Activated naive CD4-positive, alpha-beta T cell treated with anti-CD3 and anti-CD28 coated beads, Interleukin-2, amount 50 U/mL, for 16 hours (primary cell): ENCODE data around the gene COG2.
"Not testable (repeated sequence)": the region's sequence is repeated elsewhere in the genome, so short reads cannot be mapped to it uniquely, and the experiment has no call there.

Experiments
- DNase-seq: peaks from one replicate; pipeline ENCODE4 v3.0.0-alpha.2; 2020

The COG2 gene

DNA sequence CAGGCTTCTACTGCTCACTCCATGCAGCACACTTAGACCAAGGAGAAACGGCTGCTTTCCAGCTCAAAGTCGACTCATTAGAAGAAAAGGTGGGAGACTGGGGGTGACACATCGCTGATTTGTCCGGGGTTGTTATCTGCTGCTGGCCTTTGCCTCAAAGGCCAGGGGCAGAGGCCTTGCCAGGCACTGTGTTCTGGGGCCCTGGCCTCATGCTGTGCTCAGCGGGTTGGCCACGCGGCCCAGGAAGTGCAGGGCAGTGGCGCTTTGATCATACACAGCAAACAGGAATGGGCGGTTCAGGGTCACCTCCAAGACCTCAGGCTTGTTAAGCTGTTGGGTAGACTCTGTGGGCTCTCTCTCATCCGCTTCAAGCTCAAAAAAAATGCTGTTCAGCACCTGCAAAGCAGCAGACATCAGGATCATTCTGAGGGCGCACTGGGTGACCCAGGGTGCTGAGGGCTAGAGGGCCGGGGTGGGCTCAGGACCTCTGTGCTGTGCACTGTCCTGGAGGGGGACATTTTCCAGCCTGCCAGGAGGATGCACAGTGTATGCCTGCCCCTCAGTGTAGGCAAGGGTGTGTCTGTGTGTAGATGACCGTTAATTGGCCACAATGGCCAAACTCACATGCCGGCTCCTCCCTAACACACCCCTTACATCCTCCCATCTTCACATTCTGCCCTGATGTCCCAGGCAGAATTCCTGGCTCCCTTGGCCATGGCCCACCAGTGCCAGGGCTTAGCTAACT is 60.8 kb downstream of the COG2 start:
- no peak for DNase-seq

DNA sequence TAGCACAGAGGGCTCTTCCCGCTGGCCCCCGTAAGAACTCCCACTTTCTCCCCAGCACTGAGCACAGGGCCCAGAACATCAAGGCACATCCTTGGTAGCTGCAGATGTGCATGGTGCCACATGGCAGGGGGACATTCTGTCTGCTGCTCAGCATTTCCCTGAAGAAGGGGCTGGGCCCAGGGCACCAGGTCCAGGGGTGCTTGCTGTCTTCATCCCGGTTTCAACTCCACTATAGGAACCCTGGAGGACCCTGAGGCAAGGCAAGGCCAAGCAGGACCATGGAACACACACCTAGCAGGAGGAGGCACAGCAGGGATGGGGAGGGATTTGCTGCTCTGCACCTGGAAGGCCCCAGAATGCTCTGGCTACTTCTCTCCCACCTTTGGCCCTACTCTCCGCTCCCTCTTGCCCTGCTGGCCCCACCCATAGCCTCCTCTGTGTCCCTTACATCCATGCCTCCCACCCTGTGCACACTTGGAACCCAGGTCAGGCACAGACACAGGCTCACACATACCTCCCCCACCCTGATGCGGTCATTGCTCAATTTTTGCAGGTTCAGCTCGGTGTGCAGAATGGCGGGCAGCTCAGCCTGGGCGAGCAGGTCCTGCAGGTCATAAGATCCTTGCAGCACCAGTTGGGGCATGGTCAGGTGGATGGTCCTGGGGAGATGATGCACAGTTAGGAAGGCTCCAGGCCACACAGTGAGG is 61.6 kb downstream of the COG2 start:
- no peak for DNase-seq

DNA sequence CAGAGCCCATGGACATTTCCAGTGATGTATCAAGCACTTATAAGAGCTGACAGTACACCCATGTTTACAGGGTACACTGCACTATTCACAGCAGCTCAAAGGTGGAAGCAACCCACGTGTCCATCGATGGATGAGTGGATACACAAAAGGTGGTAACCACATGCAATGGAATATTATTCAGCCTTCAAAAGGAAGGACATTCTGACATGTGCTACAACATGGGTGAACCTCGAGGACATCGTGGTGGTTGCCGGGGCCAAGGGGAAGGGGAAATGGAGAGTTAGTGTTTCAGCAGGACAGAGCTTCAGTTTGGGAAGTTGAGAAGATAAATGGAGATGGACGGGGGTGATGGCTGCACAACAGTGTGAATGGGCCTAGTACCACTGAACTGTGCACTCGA is 62.5 kb downstream of the COG2 start:
- no peak for DNase-seq

DNA sequence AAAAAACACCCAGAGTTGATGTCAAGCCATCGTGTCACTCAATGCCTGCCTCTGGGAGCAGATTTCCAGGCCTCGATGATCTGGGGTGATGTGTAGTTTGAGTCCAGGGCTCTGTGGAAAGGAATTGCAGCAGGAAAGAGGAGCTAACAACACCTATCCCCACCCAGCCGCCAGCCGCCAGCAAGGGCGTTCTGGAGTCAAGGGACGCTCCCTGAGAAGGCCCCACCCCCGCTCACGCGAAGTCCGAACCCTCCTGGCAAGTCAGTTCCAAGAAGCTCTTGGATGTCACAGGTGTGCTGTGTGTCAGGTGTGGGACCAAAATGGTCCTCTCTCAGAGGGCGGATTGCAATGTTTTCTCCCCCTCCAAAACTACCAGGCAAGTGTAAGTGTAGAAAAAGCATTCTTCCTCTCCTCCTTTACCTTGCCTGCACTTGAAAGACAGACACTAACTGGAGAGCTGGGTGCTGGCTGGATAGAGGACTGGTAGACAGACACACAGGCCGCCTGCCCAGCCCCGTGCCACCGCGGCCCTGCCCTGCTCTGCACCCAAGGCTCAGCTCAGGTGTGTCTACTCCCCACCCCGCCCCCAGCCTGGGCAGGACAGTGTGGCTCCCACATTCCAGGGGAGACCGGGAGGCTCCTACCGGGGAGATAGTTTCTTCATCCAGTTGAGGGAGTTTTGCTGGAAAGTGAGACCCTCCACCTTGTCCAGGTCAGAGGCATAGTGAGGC is 63.2 kb downstream of the COG2 start:
- DNase-seq = no peak

DNA sequence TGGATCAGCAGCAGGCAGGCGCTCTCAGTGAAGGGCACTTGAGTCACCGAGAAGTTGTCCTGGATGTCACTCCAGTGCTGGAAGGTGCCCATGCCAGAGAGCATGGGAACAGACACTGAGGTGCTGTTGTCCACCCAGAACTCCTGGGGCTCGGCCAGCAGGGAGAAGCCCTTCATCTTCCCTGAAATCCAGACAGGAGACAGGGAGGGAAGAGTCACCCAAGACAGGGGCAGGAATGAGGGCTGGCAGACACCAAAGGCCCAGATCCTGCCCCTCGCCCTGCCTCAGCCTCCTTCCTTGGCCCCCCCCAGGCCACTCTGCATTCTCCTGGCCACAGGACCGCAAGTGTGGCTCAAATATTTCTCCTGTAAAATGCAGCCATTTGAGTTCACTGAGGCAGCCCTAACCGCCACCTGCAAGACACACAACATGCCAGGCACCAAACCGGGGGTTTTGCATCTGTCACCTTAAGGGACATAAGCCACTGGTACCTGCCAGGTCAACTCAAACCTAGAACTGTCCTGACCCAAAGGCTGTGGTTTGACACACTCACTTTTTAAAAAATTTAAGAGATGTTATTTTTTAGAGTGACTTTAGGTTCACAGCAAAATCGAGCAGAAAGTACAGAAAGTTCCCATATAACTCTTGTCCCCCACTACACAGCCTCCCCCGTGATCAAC is 63.9 kb downstream of the COG2 start:
- DNase-seq = no peak

DNA sequence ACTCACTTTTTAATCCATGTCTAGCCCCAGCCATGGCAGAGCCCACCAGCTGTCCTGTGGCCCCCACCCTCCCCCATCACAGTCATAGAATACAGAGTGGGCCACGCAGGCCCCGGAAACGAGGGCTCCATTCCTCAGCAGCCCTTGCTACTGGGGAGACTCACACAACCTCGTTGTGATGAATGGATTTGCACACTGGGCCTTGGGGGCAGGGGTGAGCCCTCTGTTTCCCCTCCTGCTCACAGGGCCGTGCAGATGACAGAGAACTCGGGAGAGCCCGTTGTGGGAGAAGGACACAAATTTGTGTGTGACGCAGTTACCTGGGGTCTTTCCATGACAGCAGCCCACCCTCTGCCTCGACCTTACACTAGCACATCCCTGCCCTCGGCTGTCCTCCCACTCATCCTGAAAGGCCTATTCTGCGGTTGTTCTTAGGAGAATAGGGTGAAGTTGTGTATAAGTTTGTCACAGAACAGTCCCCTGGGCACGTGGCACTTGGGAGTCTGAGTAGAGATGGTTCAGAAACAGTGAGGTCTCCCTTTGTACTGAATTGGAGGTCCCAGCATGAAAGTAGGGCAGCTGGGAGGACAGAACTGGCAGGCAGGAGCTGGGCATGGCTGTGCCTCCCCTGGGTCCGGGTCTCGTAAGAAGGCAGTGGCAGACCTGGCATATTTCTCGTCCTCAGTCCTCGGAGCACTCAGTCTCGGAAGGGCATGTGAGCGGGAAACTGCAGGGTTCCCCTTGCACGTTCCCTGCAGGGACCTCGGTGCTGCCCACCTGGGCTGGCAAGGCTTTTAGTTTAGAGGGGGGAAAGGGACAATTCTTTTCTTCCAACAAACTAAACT is 64.8 kb downstream of the COG2 start:
- DNase-seq = no peak

DNA sequence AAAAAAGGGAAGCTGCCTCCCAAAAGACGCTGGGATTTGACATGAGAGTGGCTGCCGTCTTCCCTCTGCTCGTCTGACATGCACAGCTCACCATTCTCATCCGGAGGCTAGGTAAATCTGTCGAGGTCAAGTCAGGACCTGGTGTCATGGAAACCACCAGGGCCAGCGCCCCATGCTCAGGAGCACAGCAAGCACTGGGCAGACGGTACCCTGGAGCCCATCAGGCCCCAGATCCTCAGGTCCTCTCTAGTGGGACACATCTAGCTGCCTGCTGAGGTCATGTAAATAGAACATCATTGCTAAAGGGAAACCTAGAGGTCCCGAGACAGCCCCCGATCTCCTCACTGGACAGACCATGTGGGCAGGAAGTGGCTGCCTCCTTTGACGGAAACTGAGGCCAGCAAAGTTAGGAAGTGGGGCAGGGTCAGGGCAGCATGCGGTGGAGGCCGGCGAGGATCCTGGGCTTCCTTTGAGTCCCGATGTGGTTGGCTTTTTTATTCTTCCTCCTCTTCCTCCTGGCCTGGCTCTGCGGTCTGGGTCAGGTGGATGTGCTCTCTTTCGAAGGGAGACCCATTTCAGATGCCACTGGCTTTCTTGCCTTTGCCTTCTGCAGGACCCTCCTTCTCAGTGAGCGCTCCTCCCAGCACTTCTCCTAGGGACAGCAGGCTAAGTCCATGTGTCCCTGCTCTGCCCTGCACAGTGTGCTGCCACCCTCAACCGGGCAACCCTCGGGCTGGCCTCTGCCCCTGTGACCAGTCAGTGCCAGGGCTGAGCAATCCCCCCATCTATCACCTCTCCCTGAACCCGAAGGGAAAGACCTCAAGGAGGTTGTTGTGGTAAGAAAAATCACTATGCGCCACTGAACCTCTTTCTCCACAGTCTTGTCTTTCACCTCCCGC is 65.7 kb downstream of the COG2 start:
- DNase-seq = no peak

DNA sequence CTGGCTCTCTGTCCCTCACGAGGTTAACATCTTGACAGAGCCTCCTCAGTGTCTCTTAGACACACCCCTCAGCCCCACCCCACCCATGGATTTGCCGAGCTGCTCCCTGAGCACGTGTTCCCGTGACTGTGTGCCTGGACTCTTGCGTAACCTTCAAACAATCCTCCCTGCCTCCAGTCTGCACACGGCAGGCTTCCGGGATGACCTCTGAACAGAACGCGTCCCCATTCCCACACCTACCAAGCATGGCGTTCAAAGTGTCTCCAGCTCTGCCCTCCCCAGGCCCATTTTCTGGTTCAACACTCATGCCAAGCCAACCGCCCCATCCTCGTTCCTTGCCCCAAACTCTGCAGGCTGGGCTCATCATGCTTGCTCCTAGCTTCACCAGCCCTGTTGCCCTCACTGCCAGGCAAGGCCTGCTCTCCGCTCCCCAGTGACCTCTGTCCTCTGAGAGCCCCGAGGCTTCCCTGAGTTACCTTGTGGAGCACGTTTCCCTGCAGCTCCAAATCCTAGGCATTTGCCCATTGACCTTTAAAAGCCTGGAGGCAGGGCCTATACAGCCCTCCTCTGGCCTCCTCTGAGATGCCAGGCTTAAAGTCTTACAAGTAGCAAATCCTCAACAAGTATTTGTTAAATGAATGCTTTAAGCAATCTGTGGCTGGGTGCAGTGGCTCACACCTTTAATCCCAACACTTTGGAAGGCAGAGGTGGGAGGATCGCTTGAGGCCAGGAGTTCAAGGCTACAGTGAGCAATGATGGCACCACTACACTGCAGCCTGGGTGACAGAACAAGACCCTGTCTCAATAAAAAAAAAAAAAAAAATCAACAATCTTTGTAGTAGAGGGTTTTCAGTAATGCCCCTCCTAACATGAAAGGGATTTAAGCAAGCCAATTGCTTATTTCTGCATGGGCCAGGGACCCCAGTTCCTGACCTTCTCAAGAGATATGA is 66.6 kb downstream of the COG2 start:
- no peak for DNase-seq

DNA sequence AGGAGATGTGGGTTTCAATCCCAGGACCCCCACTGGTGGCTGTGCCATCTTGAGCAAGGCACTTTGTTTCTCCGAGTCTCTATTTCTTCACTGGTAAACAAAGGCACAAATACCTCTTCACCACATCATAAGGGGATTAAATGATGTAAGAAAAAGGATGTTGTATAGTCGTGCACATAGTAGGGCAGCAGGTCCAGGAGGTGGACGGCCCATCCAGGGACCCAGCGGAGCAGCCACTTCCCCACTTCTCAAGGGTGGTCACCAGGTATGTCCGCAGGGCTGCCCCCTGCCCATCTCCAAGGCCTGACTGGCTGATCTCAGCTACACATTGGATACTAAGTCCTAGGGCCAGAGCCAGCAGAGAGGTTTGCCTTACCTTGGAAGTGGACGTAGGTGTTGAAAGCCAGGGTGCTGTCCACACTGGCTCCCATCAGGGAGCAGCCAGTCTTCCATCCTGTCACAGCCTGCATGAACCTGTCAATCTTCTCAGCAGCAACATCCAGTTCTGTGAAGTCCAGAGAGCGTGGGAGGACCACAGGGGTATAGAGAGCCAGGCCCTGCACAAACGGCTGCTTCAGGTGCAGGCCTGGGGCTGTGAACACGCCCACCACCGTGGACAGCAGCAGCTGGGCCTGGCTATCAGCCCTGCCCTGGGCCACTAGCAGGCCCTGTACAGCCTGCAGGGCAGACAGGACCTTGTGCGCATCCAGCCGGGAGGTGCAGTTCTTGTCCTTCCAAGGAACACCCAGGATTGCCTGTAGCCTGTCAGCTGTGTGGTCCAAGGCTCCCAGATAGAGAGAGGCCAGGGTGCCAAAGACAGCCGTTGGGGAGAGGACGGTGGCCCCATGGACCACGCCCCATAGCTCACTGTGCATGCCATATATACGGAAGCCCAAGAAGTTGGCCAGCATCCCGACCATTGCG is 67.6 kb downstream of the COG2 start:
- DNase-seq = no peak

DNA sequence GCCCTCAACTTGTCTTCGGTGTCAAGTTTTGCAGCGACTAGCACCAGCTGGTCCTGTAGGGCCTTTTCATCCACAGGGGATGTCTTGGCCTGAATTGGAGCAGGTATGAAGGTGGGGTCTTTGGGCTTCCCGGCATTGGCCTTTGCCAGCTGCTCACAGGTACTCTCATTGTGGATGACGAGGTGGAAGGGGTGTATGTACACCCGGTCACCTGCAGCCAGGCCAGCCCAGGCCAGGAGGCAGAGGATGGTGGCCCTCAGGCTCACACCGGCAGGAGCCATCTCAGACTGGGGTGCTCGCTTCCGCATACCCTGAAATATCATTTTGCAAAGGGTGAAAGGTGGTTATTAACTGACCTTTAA is 68.2 kb downstream of the COG2 start:
- no peak for DNase-seq

DNA sequence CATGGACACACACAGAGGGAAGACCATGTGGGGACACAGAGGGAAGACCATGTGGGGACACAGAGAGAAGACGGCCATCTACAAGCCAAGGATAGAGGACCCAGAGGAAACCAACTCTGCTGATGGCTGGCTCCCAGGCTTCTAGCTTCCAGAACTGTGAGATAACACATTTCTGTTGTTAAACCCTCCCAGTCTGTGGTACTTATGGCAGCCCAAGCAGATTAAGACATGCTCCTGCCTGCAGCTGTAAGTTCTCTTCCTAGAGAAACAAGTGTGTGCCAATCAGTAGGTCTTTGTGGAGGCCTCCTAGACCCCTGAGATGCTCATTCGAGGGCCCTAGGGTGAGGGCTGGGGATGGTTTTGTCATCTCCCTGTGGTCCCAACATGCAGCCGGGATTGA is 69.0 kb downstream of the COG2 start:
- no peak for DNase-seq

DNA sequence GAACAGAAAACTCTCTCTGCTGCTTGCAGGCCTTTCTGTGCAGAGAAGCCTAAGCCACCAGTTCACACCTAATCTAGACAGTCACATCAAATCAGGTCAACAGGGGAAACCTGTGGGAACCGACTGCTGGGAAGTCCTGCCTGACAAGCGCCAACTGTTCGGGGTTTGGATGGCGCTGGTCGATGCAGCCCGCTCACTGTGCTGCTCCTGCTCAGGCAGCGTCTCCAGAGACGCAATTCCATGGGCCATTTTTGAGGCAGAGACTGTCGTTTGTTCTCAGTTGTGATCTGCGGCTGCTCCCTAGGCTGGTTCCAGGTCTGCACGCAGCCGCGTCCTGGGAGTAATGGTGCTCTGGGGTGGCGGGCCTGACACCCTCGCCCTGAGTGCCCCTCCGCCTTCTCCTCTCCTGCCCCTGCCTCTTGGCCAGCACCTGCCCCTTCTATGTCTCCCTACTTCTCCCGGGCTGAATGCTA is 70.2 kb downstream of the COG2 start:
- DNase-seq = no peak

DNA sequence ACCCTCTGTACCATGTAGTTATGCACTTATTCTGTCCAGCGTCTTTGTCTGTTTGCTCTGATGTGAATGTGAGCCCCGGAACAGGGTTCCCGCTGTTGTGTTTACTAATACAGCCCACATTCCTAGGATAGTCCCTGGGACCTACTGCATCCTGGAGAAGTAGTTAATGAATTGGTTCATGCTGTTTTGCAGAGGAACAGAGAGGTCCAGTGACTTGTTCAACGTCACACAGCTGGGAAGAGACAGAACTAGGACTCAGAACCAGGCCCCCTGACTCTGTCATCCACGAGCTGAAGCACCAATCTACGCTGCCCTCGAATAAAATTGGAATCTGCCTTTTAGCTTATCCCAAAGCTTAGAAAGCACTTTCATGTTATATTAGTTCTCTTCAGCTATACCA is 70.9 kb downstream of the COG2 start:
- no peak for DNase-seq

DNA sequence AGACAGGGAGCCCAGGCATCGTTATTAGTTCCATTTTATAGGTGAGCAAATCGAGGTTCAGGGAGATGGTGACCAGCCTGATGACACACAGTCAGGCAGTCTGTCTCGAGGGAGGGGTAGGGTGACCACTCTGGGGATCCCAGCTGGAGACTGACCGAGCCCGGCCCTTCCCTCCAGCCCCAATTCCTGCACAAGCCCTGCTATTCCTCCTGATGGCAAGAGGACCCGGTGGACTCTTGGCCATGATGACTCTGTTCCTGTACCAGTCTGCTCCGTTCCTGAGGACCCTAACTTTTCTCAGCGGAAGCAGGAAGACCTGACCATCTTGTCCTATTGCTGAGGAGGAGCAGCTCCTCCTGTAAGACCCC is 71.2 kb downstream of the COG2 start:
- no peak for DNase-seq

DNA sequence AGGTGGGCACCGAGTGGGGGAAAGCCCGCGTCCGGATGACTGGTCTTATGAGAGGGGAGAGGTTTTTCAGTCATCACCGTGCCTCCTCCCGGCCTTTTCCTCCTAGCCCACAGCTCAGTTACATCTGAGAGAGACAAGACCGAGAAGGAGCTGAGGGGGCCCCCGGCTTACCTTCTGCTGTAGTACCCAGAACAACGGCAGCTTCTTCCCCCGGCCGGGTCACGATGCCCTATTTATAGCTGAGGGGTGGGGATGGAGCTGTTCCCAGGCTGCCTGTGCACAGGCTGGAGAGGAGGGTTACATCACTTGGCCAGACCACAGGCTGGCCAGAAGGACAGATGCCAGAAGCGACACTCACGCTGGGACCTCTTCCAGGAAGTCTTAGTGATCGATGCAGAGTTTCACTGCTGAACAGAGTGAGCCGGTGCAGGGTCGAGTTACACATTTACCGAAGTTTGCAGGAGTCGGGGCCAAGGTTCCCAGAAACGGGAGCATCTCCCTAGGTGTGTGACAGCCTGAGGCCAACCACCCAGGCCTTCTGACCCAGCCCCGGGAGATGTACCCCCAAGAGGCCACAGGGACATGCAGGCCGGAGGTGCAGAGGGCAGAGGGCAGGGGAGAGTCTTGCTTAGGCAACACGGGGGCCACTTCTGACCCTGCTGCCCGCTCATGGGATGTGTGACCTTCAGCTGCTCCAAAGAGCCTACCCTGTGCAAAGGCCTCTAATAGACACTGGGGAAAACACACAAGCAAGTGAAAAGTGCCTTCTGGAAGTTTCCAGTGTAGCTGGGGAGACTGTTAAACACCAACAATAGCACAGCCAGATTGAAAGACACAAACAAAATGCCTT is 71.9 kb downstream of the COG2 start, which contains the start of gene AGT:
Gene AGT, minus strand, starts transcription at position 208 of the 850 bp plus-strand sequence. CDS start 3,299 bp downstream, outside the sequence.
- DNase-seq = no peak

DNA sequence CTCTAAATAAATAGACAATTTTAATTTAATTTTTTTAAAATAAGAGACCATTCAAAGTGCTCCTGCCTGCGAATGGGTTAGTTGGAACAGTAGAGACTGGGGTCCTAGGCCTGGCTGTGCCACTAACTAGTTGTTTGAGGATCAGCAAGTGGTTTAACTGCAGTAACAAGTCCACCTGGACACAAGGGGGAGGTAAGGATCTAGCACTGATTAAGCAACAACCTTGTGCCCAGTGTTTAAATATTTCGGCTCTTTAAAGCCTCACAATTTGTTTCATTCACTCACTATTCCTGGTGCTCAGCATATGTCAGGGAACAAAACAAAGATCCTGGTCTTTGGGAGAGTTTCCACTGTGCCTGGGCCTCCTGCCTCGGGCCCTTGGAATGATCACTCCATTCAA is 73.2 kb downstream of the COG2 start:
- no peak for DNase-seq

DNA sequence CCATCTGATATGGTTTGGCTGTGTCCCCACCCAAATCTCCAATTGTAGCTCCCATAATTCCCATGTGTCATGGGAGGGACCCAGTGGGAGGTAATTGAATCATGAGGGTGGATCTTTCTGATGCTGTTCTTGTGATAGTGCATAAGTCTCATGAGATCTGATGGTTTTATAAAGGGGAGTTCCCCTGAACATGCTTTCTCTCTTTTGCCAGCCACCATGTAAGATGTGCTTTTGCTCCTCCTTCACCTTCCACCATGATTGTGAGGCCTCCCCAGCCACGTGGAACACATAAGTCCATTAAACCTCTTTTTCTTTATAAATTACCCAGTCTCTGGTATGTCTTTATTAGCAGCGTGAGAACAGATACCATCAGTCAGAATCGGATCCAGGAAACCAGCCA is 74.2 kb downstream of the COG2 start:
- DNase-seq = not testable (repeated sequence)

DNA sequence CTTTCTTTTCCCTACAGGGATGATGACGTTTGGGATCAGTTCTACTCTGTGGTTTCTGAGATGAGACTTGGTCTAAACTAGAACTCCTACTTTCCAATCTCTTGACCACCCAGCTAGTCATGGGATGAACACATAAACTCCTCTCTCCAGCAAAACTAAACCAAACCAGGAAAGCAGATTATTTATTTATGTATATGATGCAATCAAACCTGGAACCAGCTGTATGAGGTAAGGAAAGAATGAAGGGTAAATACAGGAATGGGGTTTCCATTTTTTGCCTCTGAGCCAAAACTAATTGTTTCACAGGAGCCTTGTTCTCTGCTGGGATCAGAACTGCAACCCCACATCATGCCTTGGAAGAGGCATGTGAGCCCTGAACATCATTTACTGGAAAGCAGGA is 75.0 kb downstream of the COG2 start:
- no peak for DNase-seq
